Measurements from ENCODE around the gene ZC3H8.

ZC3H8 gene

DNA sequence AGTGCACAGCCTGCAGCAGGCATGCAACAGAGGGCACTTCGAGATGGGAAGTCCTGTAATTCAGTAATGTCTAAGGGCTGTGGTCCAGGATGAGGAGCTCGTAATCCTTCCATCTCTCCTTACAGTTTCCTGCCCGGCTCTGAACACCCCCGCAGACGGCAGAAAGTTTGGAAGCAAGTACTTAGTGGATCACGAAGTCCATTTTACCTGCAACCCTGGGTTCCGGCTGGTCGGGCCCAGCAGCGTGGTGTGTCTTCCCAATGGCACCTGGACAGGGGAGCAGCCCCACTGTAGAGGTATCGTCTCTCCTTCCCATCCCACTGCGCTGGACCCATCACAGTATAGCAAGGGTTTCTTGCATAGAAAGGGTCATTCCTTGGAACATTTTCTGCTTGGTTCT lies 90.0 kb downstream of the ZC3H8 start:
- DNase-seq (ENCODE audit: low spot score) = no peak

DNA sequence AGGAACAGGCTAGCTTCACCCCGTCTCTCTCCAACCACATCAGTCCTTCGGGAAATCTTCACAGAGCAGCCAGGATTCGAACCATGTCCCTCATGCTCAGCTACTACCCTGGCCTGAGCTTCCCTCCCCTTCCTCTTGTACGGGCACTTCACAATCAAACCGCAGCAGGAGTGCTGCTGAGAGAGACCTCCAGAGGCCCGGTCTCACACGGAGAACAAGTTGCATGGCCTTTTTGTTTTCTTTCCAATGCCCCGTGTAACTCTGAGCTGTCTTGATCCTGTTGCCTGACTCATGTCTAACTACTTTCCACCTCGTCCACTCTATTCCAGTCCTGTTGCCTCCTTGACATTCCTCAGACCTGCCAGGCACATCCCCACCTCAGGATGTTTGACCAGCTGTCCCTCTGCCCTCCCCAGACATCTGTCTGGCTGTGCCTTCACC lies 91.3 kb downstream of the ZC3H8 start:
- DNase-seq (ENCODE audit: low spot score) = no peak

DNA sequence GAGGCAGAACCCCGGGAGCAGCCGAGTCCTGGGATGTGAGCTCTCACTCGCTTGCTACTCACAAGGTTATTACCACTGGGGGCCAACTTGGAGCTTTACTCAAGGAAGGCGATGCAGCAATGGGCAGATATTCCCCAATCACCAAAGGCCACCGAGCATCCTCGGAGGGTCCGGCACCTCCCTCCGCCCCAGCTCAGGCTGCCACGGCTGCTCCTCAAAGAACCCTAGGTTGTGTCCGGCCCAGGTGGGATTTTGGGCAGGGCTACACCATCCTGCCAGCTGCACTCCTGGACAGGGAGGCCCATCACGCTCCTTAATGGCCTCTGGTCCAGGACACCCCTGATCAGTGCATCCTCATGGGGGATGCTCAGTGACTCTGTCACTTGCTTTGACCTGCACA lies 91.9 kb downstream of the ZC3H8 start:
- DNase-seq (ENCODE audit: low spot score) = no peak

DNA sequence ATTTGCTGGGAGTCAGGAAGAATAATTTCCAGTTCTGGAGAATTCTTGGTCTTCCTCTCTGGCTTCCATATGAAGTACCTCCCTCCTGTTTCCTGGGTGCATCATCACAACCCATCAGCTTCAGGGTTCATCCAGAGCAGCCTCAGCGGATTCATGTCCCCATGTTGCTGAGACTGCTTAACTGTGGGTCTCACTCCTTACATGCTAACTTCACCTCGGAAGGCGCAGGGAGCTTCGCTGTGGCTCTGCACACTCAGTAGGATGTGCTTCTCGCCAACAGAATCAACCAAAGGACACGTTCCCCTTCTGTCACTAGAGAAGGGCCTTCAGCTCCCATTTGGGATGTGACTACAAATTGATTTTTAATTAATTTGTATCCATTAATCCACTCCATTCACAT lies 92.5 kb downstream of the ZC3H8 start:
- no peak for DNase-seq (ENCODE audit: low spot score)
